Measurements from ENCODE around the gene VAPB.

GRCh38 chr20:58498470-58499068 lies 109.5 kb downstream of the VAPB start:
- TF ChIP-seq CTCF (IDR thresholded peaks at IDR 0.05) (no peak), POLR2A (IDR thresholded peaks at IDR 0.05) (no peak)

All from vagina (tissue), 2 donors.